Right lobe of liver (tissue), 6 donors: ENCODE measurements around the gene PCYOX1L. TPM values are rescaled to one million over a fixed set of nuclear protein-coding genes. Genes with fewer than 3 reads are reported as not detected.

Experiments used
- ATAC-seq, 4 donors: fragments of 200-7000 bp; cut with Tn5 transposase; one replicate each; pipeline ENCODE4 v1.9.1; 2020; ENCODE audit warnings: mild to moderate bottlenecking in 4 of 4, moderate library complexity in 4 of 4
- DNase-seq, 3 donors: peaks; one replicate each; pipeline ENCODE4 v3.0.0-alpha.2; 2020
- H3K27ac ChIP-seq, 3 donors: fragments of 200-600 bp; one replicate each; pipeline ENCODE4 v1.8.0; 2022
- H3K27me3 ChIP-seq, 2 donors: fragments of 200-600 bp; one replicate each; pipeline ENCODE4 v1.8.0; 2022
- H3K36me3 ChIP-seq, 4 donors: fragments of 200-600 bp; sonication (generic) in 1 of 4; one replicate each; pipeline versions ENCODE4 v1.5.1 to v1.8.0; 2017 to 2022; ENCODE audit warnings: control low read depth in 1 of 4
- H3K4me1 ChIP-seq, 4 donors: fragments of 200-600 bp; sonication (generic) in 1 of 4; one replicate each; pipeline versions ENCODE4 v1.5.1 to v1.8.0; 2017 to 2022; ENCODE audit warnings: control low read depth in 1 of 4
- H3K4me3 ChIP-seq, 3 donors: fragments of 200-600 bp; one replicate each; pipeline ENCODE4 v1.8.0; 2022
- H3K9me3 ChIP-seq, 4 donors: fragments of 200-600 bp; sonication (generic) in 1 of 4; one replicate each; pipeline versions ENCODE4 v1.5.1 to v1.8.0; 2017 to 2022; ENCODE audit warnings: control low read depth in 1 of 4
- CTCF ChIP-seq, 4 donors: fragments of 200-600 bp in 3 of 4; fragments of 450-650 bp in 1 of 4; IDR thresholded peaks; one replicate each; pipeline versions ENCODE4 v1.5.1 to v1.8.0; 2016 to 2022; ENCODE audit warnings: antibody characterized with exemption in 4 of 4, mild to moderate bottlenecking in 2 of 4
- POLR2A ChIP-seq: fragments of 450-650 bp; IDR thresholded peaks from one replicate; pipeline ENCODE4 v1.6.1; 2017; ENCODE audit warnings: antibody characterized with exemption, mild to moderate bottlenecking
- WGBS: methylation state at CpG from one replicate; pipeline ENCODE4 v1.1.6; 2018; ENCODE audit warnings: low coverage, low lambda C conversion rate; ENCODE audit not compliant: insufficient coverage; ENCODE audit errors: missing lambda C conversion rate; 5-methylcytosine and 5-hydroxymethylcytosine counted together
- intact Hi-C, 2 donors: fragments of 100-400 bp; cut with DNase I; formaldehyde crosslinking; loops; one replicate each; pipeline versions ENCODE4 v1.11.2 to v1.14.1; 2022
- total RNA-seq, 6 experiments: library from RNA; depleted of rRNA in 2 of 6; stranded (reverse); fragments of >200 nt in 2 of 6; fragmentation: NEBNext Ultra II Directional in 3 of 6; extraction: Animal tissue kit (Norgen Biotek cat#: 25700) in 3 of 6; gene quantifications; one replicate each; pipeline versions ENCODE4 v1.1.0 to v1.2.4, GENCODE V29; 2016 to 2023
- donor health status: DM: no; HTN: yes; CAD: no.
- donor health status: DM: no; HTN: no; CAD: no.
- donor health status: DM: no; HTN: no; CAD: no.
- donor health status: DM: no; HTN: yes; CAD: no.
- donor health status: DM: no; HTN: yes; CAD: no.

The PCYOX1L gene
- total RNA-seq, 6 experiments from 2014 or later, result 0.29 to 1.2 (median 0.62) TPM

DNA sequence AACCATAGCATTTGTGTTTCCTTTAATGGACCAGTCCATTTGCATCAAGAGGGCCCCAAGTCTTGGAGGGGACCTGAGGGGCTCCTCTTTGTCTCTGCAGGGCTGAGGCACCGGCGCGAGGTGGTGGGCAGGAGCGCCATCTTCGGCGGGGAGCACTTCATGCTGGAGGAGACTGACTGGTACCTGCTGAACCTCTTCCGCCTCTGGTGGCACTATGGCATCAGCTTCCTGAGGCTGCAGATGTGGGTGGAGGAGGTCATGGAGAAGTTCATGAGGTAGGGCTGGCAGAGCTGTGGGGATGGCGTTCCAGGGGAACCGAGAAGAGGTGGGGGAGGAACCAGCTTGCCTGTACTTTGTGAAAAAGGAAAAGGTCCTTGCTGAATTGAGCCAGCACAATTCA, 6.1 kb downstream of the PCYOX1L start:
- Histone ChIP-seq H3K4me1 (no peaks in the 10 kb centered on the region), H3K27ac (no peak overlapping the region), H3K9me3 (no peaks in the 10 kb centered on the region), H3K27me3 (no peaks in the 10 kb centered on the region), H3K4me3 (no peak overlapping the region), H3K36me3 (no peaks in the 10 kb centered on the region)
- no peak for TF ChIP-seq POLR2A
- DNase-seq (no peak), ATAC-seq (no peak)
- intact Hi-C loops, result no loop called here
- 65% methylated on average over 5 of the region's 9 CpGs for WGBS

DNA sequence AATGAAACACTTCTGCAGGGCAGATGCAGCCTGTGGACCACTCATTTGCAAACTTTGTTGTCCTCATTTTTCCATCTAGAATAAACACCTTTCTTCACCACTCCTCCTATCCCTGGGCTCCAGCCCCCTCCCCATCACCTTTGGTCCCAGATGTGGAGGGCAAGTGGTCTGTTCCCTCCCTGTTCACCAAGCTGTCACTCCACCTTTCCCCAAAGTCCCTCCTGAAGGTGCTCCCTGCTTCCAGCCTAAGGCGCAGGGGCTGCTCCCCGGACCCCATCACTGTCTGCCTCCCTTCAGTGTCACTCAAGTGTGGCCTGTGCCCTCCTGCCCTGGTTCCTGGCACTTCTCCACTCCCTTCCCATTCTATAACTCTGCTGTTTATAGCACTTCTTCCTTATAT, 6.9 kb downstream of the PCYOX1L start:
- WGBS, result 82% methylated on average over 2 of the region's 2 CpGs
- Histone ChIP-seq H3K9me3 (no peaks in the 10 kb centered on the region), H3K27ac (no peak overlapping the region), H3K4me3 (no peak overlapping the region), H3K27me3 (no peaks in the 10 kb centered on the region), H3K36me3 (no peaks in the 10 kb centered on the region), H3K4me1 (no peaks in the 10 kb centered on the region)
- intact Hi-C loops, result no loop called here
- DNase-seq, result no peak
- ATAC-seq, result no peak
- TF ChIP-seq POLR2A (no peak), CTCF (IDR thresholded peaks at IDR 0.05) (no peak)

- no peak overlapping the region for H3K27ac ChIP-seq
- ATAC-seq (no peak), DNase-seq (no peak)
- no peaks in the 10 kb centered on the region for H3K9me3 ChIP-seq
- TF ChIP-seq POLR2A, result no peak
- no peak for TF ChIP-seq CTCF (IDR thresholded peaks at IDR 0.05)
- no peak overlapping the region for H3K4me3 ChIP-seq
- no peaks in the 10 kb centered on the region for H3K27me3 ChIP-seq
- no peaks in the 10 kb centered on the region for H3K4me1 ChIP-seq
- WGBS, result 89% methylated on average over 3 of the region's 6 CpGs
- intact Hi-C loops, result no loop called here
- H3K36me3 ChIP-seq, result no peaks in the 10 kb centered on the region
Measured at GRCh38 chr5:149365418-149365817, 7.6 kb downstream of the PCYOX1L start.

GRCh38 chr5:149366169-149366729, 8.4 kb downstream of the PCYOX1L start:
- TF ChIP-seq POLR2A, result no peak
- no peak for TF ChIP-seq CTCF (IDR thresholded peaks at IDR 0.05)
- no peak overlapping the region for H3K27ac ChIP-seq
- H3K27me3 ChIP-seq, result no peaks in the 10 kb centered on the region
- no peak overlapping the region for H3K4me3 ChIP-seq
- 83% methylated on average over 1 of the region's 1 CpG for WGBS
- H3K36me3 ChIP-seq, result no peaks in the 10 kb centered on the region
- no peaks in the 10 kb centered on the region for H3K9me3 ChIP-seq
- DNase-seq (no peak), ATAC-seq (no peak)
- intact Hi-C loops, result no loop called here
- H3K4me1 ChIP-seq, result no peaks in the 10 kb centered on the region

DNA sequence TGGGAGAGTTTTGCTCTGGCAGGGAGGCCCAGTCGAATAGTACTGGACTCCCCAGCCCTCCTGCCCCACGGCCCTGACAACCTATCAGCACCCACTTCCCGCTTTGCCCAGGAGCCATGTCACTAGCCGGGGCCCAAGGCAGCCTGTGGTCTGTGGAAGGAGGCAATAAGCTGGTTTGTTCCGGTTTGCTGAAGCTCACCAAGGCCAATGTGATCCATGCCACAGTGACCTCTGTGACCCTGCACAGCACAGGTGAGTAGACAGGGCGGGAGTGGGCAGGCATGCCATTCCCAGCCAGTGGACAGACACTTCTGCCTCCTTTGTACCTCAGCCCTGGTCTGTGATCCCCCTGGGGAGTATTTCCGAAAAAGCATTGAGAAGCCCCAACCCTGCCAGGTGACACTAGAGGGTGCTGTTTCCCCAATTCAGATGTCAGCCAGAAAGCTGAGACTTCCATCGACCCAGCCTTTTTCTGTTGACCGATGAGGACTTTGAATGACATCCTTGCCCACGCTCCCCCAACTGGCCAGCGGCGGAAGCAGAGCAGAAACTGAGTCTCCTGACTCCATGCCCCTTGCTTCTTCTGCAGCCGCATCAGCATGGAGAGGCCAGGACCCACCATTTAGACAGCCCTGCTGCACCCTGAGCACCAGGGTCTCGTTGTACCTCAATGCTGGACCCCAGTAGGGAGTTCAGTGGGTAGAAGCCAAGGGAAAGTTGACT, 9.6 kb downstream of the PCYOX1L start:
- no peaks in the 10 kb centered on the region for H3K4me1 ChIP-seq
- ATAC-seq, result peak; percentile 86 to 94 (median 90)
- intact Hi-C loops, result no loop called here
- H3K36me3 ChIP-seq, result no peaks in the 10 kb centered on the region
- 0% methylated on average over 3 of the region's 14 CpGs for WGBS
- peak in 2 of 3 donors; percentile 52 to 73 for DNase-seq
- no peaks in the 10 kb centered on the region for H3K9me3 ChIP-seq
- no peaks in the 10 kb centered on the region for H3K27me3 ChIP-seq
- no peak overlapping the region for H3K27ac ChIP-seq
- H3K4me3 ChIP-seq, result no peak overlapping the region
- TF ChIP-seq POLR2A (no peak), CTCF (IDR thresholded peaks at IDR 0.05) (peak; percentile 65 to 83 (median 80))
